Tongue (tissue), 2 donors: ENCODE measurements around the gene RPL19. TPM values are rescaled to one million over a fixed set of nuclear protein-coding genes. Genes with fewer than 3 reads are reported as not detected.

Experiments
- DNase-seq: peaks from one replicate; pipeline ENCODE4 v3.0.0-alpha.2; 2015
- total RNA-seq: library from RNA; depleted of rRNA; stranded (reverse); fragments of >200 nt; gene quantifications from one replicate; pipeline ENCODE4 v1.2.3, GENCODE V29; 2014

The RPL19 gene
- total RNA-seq, 1 donor from 2014 or later: 1,626 TPM

DNA sequence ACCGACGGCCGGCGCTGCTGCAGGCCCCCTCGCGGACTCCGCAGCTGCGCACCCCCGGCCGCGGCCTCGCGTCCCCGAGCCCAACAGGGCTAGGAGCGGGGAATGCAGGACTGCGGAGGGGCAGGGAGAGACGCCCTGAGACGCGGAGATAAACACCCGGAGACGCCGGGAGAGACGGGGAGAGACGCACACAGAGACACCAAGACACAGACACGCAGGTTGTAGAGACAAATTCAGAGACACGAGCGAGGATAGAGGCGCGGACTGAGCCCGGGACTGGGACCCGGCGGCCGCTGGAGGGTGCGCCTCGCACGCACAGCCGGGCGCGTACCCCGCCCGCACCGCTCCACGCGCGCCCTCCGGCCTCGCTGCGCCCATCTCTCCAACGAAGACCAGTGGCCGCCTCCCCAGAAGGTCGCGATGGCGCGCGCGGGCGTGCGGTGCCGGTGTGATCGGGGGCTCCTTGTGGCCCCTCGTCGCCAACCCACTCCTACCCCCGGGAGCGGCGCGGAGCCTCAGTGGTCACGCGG is 24.8 kb downstream of the RPL19 start:
- no peak for DNase-seq

DNA sequence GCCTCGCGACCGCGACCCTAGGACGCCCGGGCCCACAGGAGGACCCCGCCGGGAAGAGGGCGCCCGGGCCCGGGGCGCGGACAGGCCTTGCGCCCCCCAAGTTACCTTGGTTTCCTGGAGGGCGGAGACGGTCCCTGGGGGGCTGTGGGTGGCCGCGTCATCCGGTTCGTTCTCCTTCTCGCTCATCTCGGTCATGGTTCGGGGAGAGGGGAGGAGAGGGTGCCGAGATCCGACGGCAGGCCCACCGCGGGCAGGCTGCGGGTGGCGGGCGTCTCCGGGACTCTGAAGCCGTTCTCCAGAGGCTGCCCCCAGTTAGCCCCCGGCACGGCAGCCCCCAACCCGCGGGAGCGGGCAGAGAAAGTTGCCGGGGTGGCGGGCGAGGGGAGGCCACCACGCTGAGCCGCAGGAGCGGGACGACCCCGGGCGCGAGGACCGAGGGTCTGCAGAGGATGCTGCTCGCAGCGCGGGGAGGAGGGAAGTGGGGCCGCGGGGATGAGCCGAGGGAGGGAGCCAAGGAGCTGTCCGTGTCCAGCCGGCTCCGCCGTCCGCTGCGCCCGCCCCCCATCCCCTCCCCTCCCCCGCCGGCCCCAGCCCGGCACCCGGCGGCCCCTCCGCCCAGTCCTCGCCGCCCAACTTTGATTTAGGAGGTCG is 25.4 kb downstream of the RPL19 start, which contains the start of gene STAC2:
STAC2 (minus strand) TSS at position 638 of the 651 bp plus-strand sequence; CDS start at position 195, 443 bp downstream.
- DNase-seq: no peak

DNA sequence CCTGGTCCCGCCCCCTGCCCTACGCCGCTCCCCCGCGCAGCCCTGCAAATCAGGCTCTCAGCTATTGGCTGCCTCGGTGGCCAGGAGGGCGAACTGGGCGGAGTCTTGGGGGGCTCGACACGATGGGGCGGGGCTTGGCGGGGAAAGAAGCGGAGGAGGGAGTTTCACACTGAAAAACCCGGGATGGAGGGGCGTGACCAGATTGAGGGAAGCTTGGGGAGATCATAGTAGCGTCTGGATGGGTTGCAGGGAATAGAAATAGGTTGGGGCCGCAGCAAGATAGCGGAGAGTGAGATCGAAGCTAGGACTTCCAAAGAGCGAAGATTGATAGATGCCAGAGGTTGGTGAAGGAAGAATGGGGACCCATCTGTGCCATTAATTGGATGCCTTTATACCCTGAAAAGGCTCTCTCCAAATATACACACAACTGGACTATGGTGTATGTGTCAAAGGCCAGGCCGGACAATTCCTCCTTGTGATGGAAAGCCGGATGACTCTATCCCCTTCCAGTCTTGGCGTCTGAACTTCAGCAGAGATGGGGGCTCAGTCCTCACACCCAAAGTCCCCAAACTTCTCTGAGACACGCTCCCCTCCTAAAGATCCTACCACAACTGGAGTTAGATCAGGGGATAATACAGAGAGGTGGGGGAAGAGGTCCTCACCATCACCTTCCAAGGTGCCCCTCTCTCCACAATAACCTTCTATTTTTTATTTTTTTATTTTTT is 26.0 kb downstream of the RPL19 start:
- peak; percentile 88 for DNase-seq

DNA sequence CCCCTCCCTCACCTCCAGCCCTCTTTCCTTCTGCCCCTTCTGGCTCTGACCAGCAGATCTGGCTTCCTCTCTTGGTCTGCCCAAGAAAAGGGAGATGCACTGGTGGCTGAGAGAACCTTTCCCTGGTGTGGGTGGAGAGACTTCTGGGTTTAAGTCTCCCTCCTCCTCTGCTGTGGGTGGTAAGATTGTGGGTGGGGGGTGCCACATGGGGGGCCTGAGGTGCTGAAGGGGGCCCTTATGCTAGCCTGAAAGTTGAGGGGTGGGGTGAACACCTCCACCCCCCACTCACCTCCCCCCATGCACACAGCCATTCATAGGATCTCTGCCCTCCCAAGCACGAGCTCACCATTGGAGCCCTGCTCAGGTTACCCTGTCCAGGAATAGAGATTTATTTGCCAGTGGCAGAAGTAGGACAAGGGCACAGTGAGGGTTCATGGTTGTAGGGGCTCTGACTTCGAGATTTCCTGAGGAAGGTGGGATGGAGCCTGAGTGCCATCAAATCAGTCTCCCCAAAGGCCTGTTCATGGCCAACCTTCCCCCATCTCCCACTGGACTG is 27.4 kb downstream of the RPL19 start:
- no peak for DNase-seq

DNA sequence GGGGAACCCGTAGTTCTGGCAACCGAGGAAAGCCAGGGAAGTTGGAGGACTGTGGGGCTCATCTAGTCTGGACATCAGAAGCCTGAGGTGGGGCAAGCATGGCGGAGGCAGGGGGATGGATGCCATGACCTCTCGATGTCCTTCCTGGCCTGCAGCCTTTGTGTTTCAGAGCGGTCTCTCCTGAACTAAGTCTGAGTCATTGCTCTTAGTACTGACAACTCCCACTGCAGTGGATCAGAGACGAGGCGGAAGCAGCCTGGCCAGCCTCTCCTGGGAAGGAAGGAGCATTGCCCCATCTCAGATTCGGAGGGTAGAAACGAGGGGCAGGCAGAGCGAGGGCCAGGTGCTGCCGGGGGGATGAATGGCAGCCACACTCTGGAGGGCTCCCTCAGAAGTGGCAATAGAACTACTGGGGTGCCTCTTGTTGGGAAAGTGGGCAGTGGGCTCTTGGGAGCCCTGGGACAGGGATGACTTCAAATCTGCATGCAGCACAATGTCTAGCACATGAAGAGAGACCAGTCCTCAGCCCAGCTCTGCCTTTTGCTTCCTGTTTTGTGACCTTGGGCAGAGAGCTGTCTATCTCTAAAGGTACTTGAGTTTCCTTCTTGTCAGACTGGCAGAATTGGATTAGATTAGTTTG is 29.3 kb downstream of the RPL19 start:
- DNase-seq: no peak

DNA sequence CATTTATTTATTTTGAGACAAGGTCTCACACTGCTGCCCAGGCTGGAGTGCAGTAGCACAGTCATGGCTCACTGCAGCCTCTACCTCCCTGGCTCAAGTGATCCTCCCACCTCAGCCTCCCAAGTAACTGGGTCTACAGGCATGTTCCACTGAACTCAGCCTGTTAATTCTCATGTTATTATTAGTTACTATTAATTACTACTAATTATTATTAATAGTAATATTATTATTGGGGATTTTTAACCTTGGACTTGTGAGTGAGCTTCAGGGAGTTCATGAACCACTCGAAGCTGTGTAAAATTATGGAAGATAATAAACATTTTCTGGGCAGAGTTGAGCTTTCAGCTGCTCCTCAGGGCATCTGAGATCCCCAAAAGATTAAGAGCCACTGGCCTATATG is 30.3 kb downstream of the RPL19 start:
- no peak for DNase-seq

DNA sequence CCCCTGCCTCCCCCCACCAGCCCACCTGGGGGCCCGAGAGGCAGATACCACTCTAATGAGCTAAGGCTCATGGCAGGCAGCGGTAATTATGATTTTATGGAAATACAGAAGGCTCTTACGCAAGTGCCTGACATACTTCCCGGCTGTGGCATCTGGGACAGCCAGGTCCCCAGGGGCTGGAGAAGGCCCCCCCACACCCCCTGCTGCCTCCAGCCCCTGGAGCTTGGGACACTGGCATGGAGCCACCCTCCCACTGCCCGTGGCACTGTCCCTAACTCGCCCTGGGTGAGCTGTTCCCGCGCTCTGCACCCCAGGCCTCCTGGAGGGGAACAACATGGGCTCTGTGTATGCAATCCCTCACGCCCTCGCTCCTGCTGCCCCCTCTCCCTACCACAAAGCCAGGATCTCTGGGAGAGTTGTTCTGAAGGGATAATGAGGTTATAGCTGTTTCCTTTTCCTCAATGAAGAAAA is 31.0 kb downstream of the RPL19 start:
- no peak for DNase-seq

DNA sequence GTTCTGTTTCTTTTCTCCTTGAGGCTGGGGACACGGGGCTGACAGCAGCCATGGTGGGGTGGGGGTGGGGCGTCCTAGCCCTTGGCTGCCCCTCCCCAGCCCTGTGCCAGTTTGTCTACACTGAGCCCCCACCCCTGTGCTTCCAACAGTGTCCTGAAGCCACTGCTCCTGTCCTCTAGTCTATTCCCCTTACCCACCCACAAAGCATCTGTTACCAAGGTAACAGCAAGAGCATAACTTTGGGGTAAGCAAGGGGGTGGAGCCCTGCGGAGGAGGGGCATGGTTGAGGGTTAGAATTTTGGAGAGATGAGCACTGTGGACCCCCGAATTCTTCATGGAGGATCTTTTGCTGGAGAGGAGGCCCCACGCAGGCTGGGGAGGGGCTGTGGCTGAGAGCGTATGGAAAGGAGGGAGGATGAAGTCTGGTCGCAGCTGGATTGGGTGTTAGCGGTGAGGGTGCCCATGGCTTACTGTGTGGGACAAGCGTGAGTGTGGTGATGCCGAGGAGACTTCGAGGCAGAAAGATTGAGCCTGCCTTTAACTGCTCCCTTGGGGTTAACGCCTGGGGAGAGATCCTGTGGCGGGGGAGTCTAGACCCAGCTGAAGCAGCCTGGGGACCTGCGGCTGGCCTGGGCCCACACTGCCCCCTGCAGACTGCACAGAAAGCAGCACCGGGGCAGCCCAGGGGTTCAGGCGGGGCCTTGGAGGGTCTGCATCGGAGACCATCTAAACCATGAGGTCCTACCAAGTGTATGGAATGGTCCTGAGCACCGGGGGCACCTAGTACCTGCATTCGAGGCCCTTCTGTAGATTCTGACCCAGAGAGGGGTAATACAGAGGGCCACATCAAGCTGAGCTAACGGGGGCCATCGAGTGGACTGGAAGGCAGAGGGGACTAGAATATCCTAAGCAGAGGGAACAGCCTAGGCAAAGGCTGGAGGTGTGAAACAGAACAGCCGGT is 31.8 kb downstream of the RPL19 start:
- DNase-seq: no peak

DNA sequence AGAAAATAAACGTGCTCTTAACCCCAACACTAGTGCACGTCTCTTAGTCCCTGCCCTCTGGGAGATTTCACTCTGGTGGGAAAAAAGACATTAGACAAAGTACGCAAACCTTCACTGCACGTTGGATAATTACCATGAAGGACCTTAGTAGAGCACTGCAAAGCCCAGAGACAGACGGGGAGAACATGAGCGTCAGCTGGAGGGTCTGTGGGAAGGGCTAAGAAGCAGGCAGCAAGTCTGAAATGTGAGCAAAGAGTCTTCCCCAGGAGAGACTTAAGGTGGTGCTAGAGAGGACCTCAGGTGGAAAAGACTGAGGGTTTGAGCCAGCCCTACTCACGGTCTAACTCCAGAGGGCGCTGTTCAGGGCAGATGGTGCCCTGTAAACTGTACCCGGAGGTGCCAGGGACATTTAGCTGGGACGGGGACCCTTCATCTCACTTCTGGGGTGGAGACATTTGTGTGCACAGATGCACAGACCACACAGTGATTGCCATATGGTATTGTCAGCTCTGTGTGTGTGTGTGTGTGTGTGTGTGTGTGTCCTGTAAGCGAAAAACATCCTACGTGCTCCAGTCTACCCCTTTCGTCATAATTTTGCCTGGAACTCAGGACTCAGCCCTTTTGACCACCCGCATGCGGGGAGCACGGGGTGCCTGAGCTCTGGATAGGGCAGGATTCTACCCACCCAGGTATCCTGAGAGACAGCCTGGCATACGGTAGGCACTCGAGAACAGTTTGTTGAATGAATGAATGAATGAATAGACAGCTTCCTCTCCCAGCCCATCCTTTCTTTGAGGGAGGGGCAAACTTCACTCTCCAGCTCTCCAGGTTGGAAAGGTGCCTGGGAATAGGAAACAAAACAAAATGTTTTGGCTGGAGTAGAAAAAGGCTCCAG is 35.7 kb downstream of the RPL19 start:
- DNase-seq: peak; percentile 68

DNA sequence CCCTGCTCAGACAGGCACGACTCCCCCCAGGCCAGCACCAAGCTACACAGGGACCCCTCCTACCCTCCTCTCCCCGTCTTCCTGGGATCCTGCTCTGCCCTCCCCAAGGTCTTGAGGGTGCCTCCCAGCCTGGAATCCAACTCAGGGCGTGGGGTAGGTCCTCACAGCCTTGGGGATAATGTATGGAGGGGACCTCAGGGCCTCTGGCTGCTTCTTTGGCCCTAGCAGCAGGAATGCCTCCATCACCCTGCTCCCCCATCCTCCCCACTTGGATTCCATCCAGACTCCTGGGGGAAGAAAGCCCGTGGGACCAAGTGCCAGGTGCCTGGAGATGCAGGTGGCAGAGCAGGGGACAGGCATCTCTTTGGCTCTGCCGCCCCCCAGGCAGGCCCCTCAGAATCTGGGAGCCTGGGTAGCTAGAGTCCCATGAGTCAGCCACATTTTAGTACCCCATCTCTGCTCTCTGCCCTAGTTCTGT is 36.4 kb downstream of the RPL19 start:
- no peak for DNase-seq

DNA sequence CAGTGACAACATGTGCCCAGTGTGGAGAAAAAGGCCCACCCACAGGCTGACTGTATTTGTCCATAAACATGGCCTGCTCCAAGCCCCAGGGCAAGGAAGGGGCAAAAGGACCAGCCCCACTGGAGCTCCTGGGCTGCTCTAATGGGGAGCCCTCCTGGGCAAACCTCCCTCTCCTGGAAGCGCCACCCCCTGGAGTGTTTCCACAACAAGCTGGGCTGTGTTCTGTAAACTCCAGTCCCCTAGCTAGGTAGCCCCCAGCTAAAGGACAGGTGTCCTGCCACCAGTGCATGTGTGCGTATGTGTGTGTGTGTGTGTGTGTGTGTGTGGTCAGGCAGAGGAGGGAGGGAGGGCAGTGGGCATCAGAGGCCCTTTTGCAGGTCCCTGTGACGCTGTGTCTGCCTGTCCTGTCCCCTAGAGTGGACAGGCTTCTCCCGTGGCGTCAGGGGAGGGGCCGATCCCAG is 36.9 kb downstream of the RPL19 start:
- no peak for DNase-seq

DNA sequence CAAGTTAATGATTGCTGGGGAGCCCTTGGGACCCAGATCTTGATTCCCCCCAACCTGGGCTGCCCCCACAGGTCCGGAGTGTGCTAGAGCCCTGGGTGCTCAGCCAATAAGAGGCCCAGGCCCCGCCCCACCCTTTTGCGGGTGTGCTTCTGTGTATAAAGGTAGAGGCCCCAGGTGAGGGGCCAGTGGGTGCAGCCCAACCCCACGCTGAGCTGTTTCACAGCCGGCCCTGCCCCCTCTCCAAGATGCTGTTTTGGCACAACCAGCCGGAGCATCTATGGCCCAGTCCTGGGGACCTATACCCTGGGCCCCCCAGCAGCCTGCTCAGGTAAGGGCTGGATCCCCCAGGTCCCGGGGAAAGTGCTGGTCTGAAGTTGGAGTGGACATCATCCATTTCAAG is 37.5 kb downstream of the RPL19 start:
- no peak for DNase-seq

DNA sequence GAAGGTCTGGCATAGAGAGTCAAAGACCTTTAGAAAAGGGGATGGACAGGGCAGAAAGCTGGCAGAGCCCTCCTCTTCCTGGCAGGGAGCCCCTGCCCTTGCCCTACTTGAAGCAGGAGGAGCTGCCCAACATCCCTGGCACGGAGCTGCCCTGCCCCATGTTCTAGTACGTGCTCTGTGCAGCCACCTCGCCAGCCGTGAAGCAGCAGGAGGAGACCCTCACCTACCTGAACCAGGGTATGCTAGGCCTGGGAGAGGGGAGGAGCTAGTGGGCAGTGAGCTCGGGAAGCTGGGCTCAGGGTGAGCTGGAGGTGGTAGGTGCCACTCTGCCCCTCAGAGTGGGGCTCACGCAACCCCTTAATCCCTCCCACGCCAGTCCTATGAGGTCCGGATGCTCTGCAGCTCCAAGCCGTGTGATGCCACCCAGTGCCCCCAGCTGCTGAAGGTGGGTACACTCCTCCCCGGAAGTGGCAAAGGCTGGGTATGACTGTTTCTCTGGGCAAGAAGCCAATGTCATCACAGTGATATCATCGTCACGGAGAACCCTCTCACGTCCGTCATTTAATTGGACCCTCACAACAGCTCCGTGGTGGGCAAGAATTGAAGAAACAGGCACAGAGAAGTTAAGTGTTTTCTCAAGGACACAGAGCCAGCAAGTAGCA is 38.4 kb downstream of the RPL19 start:
- no peak for DNase-seq

DNA sequence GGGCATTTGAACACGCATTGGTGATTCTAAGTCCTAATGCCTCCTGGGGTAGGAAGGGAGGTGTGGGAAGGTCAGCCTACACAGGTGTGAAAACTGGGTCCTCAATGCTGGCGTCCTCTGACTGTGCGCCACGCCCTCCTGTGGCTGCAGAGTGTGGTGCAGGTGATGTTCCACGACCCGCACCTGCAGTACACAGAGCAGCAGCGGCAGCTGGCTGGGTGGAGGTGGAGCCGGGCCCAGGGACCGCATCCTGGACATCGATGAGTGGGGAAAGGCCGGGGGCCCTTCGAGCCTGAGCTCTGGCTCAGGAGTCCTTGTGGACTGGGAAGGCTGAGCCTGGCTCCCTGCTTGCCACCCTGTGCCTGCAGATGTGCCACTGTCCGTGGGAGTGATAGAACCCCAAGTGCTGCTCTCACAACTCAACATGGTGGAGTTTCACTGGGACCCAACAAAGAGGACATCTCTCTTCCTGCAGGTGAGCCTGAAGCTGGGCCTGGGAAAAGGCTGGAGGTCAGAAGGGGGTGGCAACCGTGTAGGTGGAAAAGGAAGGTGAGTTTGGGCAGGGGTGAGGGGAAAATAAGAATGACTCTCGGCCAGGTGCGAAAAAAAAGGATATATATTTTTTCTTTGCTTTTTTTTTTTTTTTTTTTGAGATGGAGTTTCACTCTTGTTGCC is 39.7 kb downstream of the RPL19 start:
- DNase-seq: peak; percentile 35

DNA sequence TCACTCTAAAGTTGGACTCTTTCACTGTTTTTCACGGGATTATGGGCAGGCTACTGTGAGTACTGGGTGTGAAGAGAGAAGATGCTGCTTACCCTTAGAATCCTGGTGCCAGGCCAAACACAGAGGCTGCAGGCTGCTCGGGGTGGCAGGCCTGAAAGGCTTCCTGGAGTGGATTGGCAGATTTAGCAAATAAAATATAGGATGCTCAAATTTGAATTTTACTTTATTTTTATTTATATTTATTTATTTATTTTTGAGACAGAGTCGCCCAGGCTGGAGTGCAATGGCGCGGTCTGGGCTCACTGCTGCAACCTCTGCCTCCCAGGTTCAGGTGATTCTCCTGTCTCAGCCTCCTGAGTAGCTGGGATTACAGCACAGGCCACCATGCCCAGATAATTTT is 40.5 kb downstream of the RPL19 start:
- DNase-seq: no peak

DNA sequence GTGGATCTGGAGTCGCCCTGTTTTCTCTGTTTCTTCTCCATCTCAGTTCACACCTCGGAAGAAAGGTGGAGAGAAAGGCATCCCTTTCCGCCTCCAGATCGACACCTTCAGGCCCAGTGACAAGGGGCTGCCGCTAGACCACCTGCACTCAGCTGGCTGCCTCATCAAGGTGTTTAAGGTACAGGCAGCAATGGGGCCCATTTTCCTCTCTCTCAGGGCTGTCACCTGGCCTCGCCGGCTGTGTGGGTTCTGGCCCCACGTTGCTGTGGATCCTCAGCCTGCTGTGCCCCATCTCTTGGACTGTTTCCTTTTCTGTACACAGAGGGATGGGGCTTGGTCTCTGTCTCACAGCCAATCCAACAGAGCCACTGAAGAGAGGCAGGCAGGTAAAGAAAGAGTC is 43.1 kb downstream of the RPL19 start:
- no peak for DNase-seq

DNA sequence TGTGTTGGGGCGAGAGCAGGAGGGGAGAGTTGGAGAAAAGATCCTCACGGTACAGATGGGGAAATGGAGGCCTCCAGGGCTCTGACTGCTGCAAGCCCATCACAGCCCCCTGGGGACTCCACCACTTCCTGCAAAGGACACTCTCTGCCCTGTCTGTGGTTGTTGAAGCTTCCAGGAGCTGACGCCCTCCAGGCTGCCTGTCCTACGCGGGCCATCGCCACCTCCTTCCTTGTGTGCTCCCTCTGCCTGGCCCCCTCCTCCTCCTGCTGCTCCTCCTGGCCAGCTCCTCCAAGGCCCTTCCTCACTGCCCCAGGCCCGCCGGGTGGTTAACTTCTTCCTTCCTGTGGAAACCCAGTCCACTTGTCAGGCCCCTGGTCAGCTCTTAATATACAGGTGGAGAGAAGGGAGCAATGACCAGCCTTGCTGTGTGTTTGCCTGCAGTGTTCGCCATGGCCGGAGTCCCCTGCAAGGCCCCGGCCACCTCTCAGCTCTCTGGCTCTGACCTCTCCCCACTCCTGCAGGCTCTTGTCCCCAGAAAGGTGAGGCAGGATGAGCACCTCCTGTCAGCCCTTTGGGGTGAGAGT is 44.0 kb downstream of the RPL19 start:
- DNase-seq: no peak
